Measurements from ENCODE around the gene TFAP2E.

- TF ChIP-seq CTCF (IDR thresholded peaks at IDR 0.05; ENCODE audit: low read depth, low read length) = no peak
- TF ChIP-seq POLR2A (IDR thresholded peaks at IDR 0.05; ENCODE audit: extremely low read depth, insufficient read length) = no peak
Observed at GRCh38 chr1:35554266-35555211, 18.6 kb upstream of the TFAP2E start.

Measured in NB4 (cell line).